Astrocyte (in vitro differentiated cells and primary cell): ENCODE measurements around the gene API5. TPM values are rescaled to one million over a fixed set of nuclear protein-coding genes. Genes with fewer than 3 reads are reported as not detected.

ENCODE experiments used
- DNase-seq: peaks from one replicate; pipeline ENCODE4 v3.0.0-alpha.2; 2010; ENCODE audit warnings: low read depth
- FAIRE-seq: peaks from 2 replicates; lab custom pipeline; 2011; peaks lifted over from hg19 to GRCh38; lab: Jason Lieb, UNC
- H2AFZ ChIP-seq: 2 replicates; pipeline ENCODE4 v1.6.0; 2012; ENCODE audit warnings: low read depth, low read length, inconsistent platforms
- H3K27ac ChIP-seq: 2 replicates; pipeline ENCODE4 v1.5.1; 2011; ENCODE audit warnings: low read depth, low read length, inconsistent platforms
- H3K27me3 ChIP-seq: 2 replicates; pipeline ENCODE4 v1.6.0; 2011; ENCODE audit warnings: low read length, inconsistent platforms; ENCODE audit not compliant: insufficient read depth
- H3K36me3 ChIP-seq: 2 replicates; pipeline ENCODE4 v1.5.1; 2011; ENCODE audit warnings: low read length, inconsistent platforms; ENCODE audit not compliant: insufficient read depth
- H3K4me1 ChIP-seq: 2 replicates; pipeline ENCODE4 v1.5.1; 2011; ENCODE audit warnings: low read length, inconsistent platforms; ENCODE audit not compliant: insufficient read depth
- H3K4me2 ChIP-seq: 2 replicates; pipeline ENCODE4 v1.6.0; 2012; ENCODE audit warnings: low read length, inconsistent platforms
- H3K4me3 ChIP-seq: 2 replicates; pipeline ENCODE4 v1.5.1; 2011; ENCODE audit warnings: low read depth, mild to moderate bottlenecking, low read length, inconsistent platforms; ENCODE audit not compliant: insufficient read depth
- H3K79me2 ChIP-seq: 2 replicates; pipeline ENCODE4 v1.6.0; 2012; ENCODE audit warnings: mild to moderate bottlenecking, low read length, inconsistent platforms; ENCODE audit not compliant: insufficient read depth
- H3K9ac ChIP-seq: 2 replicates; pipeline ENCODE4 v1.6.0; 2012; ENCODE audit warnings: mild to moderate bottlenecking, low read length, inconsistent platforms
- H3K9me3 ChIP-seq: 2 replicates; pipeline ENCODE4 v1.5.1; 2012; ENCODE audit warnings: low read depth, mild to moderate bottlenecking, low read length, inconsistent platforms; ENCODE audit not compliant: insufficient read depth
- H4K20me1 ChIP-seq: 2 replicates; pipeline ENCODE4 v1.6.0; 2012; ENCODE audit warnings: low read length, inconsistent platforms; ENCODE audit not compliant: insufficient read depth
- H3K27ac Mint-ChIP-seq: one replicate; pipeline ENCODE4 v1.8.0; 2021; ENCODE audit warnings: mild to moderate bottlenecking, mixed read lengths; ENCODE audit not compliant: unreplicated experiment
- H3K27me3 Mint-ChIP-seq: one replicate; pipeline ENCODE4 v1.8.0; 2021; ENCODE audit warnings: low read depth, mixed read lengths; ENCODE audit not compliant: unreplicated experiment
- H3K36me3 Mint-ChIP-seq: one replicate; pipeline ENCODE4 v1.8.0; 2021; ENCODE audit warnings: low read depth, mixed read lengths; ENCODE audit not compliant: unreplicated experiment
- H3K4me1 Mint-ChIP-seq: one replicate; pipeline ENCODE4 v1.8.0; 2021; ENCODE audit warnings: low read depth, mixed read lengths; ENCODE audit not compliant: unreplicated experiment
- H3K4me3 Mint-ChIP-seq: one replicate; pipeline ENCODE4 v1.8.0; 2021; ENCODE audit warnings: mild to moderate bottlenecking, moderate library complexity, mixed read lengths; ENCODE audit not compliant: unreplicated experiment
- H3K9me3 Mint-ChIP-seq: one replicate; pipeline ENCODE4 v1.8.0; 2021; ENCODE audit warnings: mild to moderate bottlenecking, mixed read lengths; ENCODE audit not compliant: unreplicated experiment
- EZH2 ChIP-seq: IDR thresholded peaks from 2 replicates; pipeline ENCODE4 v1.6.1; 2012; ENCODE audit warnings: mild to moderate bottlenecking, low read length, inconsistent platforms; ENCODE audit not compliant: insufficient read depth
- total RNA-seq: library from RNA; stranded (reverse); gene quantifications from 2 replicates; pipeline ENCODE4 v1.2.1, GENCODE V29; 2021
- TF ChIP-seq, protein P1 (sequence below): IDR thresholded peaks from 2 replicates; pipeline ENCODE4 v1.5.1; 2011; ENCODE audit warnings: low read depth, mild to moderate bottlenecking, inconsistent platforms, low read length, moderate library complexity; ENCODE audit not compliant: insufficient read depth

The API5 gene
- total RNA-seq, 1 donor from 2014 or later = 118 TPM

- H2AFZ ChIP-seq = no peak overlapping the region
- no peaks in the 10 kb centered on the region for H3K27me3 Mint-ChIP-seq
- no peaks in the 10 kb centered on the region for H3K36me3 Mint-ChIP-seq
- H3K4me3 ChIP-seq = no peak overlapping the region
- DNase-seq (no peak), FAIRE-seq (no peak)
- no peaks in the 10 kb centered on the region for H3K27me3 ChIP-seq
- no peak for TF ChIP-seq EZH2
- TF ChIP-seq, protein P1, sequence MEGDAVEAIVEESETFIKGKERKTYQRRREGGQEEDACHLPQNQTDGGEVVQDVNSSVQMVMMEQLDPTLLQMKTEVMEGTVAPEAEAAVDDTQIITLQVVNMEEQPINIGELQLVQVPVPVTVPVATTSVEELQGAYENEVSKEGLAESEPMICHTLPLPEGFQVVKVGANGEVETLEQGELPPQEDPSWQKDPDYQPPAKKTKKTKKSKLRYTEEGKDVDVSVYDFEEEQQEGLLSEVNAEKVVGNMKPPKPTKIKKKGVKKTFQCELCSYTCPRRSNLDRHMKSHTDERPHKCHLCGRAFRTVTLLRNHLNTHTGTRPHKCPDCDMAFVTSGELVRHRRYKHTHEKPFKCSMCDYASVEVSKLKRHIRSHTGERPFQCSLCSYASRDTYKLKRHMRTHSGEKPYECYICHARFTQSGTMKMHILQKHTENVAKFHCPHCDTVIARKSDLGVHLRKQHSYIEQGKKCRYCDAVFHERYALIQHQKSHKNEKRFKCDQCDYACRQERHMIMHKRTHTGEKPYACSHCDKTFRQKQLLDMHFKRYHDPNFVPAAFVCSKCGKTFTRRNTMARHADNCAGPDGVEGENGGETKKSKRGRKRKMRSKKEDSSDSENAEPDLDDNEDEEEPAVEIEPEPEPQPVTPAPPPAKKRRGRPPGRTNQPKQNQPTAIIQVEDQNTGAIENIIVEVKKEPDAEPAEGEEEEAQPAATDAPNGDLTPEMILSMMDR = no peak
- H3K4me2 ChIP-seq = no peak overlapping the region
- H4K20me1 ChIP-seq = peaks cover 9% of the 10 kb centered on the region
- peaks cover 16% of the 10 kb centered on the region for H3K79me2 ChIP-seq
- H3K9me3 ChIP-seq = no peaks in the 10 kb centered on the region
- no peak overlapping the region for H3K27ac Mint-ChIP-seq
- no peak overlapping the region for H3K27ac ChIP-seq
- H3K9me3 Mint-ChIP-seq = no peaks in the 10 kb centered on the region
- H3K4me3 Mint-ChIP-seq = no peak overlapping the region
- H3K4me1 Mint-ChIP-seq = no peaks in the 10 kb centered on the region
- H3K9ac ChIP-seq = no peak overlapping the region
- no peaks in the 10 kb centered on the region for H3K36me3 ChIP-seq
- H3K4me1 ChIP-seq = no peaks in the 10 kb centered on the region
These were observed 70.8 kb downstream of the API5 start for GRCh38 chr11:43382614-43383013.

GRCh38 chr11:43384393-43384792 is 72.6 kb downstream of the API5 start:
- Histone ChIP-seq H4K20me1 (peaks cover 5% of the 10 kb centered on the region), H3K4me3 (no peak overlapping the region), H3K36me3 (no peaks in the 10 kb centered on the region), H2AFZ (no peak overlapping the region), H3K9ac (no peak overlapping the region), H3K4me1 (no peaks in the 10 kb centered on the region), H3K4me2 (no peak overlapping the region), H3K79me2 (peaks cover under 1% of the 10 kb centered on the region), H3K27ac (no peak overlapping the region), H3K9me3 (no peaks in the 10 kb centered on the region), H3K27me3 (no peaks in the 10 kb centered on the region)
- H3K4me3 Mint-ChIP-seq = no peak overlapping the region
- H3K4me1 Mint-ChIP-seq = no peaks in the 10 kb centered on the region
- no peak for TF ChIP-seq EZH2
- TF ChIP-seq, protein P1 = no peak
- FAIRE-seq = no peak
- H3K27ac Mint-ChIP-seq = no peak overlapping the region
- H3K36me3 Mint-ChIP-seq = no peaks in the 10 kb centered on the region
- H3K27me3 Mint-ChIP-seq = no peaks in the 10 kb centered on the region
- no peaks in the 10 kb centered on the region for H3K9me3 Mint-ChIP-seq
- DNase-seq = no peak

- FAIRE-seq (no peak), DNase-seq (no peak)
- Histone ChIP-seq H4K20me1 (no peaks in the 10 kb centered on the region), H3K27ac (no peak overlapping the region), H3K4me2 (no peak overlapping the region), H3K4me3 (no peak overlapping the region), H3K4me1 (no peaks in the 10 kb centered on the region), H3K36me3 (peaks cover 28% of the 10 kb centered on the region), H2AFZ (no peak overlapping the region), H3K79me2 (no peaks in the 10 kb centered on the region), H3K27me3 (no peaks in the 10 kb centered on the region), H3K9me3 (no peaks in the 10 kb centered on the region), H3K9ac (no peak overlapping the region)
- H3K36me3 Mint-ChIP-seq = peaks cover 21% of the 10 kb centered on the region
- no peaks in the 10 kb centered on the region for H3K9me3 Mint-ChIP-seq
- TF ChIP-seq, protein P1 = no peak
- no peak for TF ChIP-seq EZH2
- H3K27me3 Mint-ChIP-seq = no peaks in the 10 kb centered on the region
- H3K27ac Mint-ChIP-seq = peak overlapping the region; percentile 51
- no peak overlapping the region for H3K4me3 Mint-ChIP-seq
- no peaks in the 10 kb centered on the region for H3K4me1 Mint-ChIP-seq
These were observed 80.9 kb downstream of the API5 start for GRCh38 chr11:43392713-43393112.
